ENCODE data around the gene PAGE4.

Gene PAGE4

GRCh38 chrX:49842621-49843020, 13.5 kb downstream of the PAGE4 start:
- no peaks in the 10 kb centered on the region for H3K9me3 ChIP-seq (ENCODE audit: severe bottlenecking)
- H3K27me3 ChIP-seq (ENCODE audit: insufficient read depth, poor library complexity, severe bottlenecking): no peaks in the 10 kb centered on the region
- no peaks in the 10 kb centered on the region for H3K4me1 ChIP-seq (ENCODE audit: insufficient read depth, poor library complexity, severe bottlenecking)
- ATAC-seq (ENCODE audit: low read depth) (no peak), DNase-seq (ENCODE audit: low spot score) (no peak)
- H3K36me3 ChIP-seq (ENCODE audit: low read depth): no peaks in the 10 kb centered on the region
- no peak overlapping the region for H3K4me3 ChIP-seq (ENCODE audit: severe bottlenecking)
- no peak for TF ChIP-seq CTCF (IDR thresholded peaks at IDR 0.05; ENCODE audit: poor library complexity, severe bottlenecking)
- H3K27ac ChIP-seq (ENCODE audit: poor library complexity, severe bottlenecking): no peak overlapping the region

- Histone ChIP-seq H3K4me1 (ENCODE audit: insufficient read depth, poor library complexity, severe bottlenecking) (no peaks in the 10 kb centered on the region), H3K36me3 (ENCODE audit: low read depth) (no peaks in the 10 kb centered on the region), H3K27me3 (ENCODE audit: insufficient read depth, poor library complexity, severe bottlenecking) (no peaks in the 10 kb centered on the region), H3K27ac (ENCODE audit: poor library complexity, severe bottlenecking) (no peak overlapping the region), H3K9me3 (ENCODE audit: severe bottlenecking) (no peaks in the 10 kb centered on the region), H3K4me3 (ENCODE audit: severe bottlenecking) (no peak overlapping the region)
- no peak for ATAC-seq (ENCODE audit: low read depth)
- no peak for DNase-seq (ENCODE audit: low spot score)
- TF ChIP-seq CTCF (IDR thresholded peaks at IDR 0.05; ENCODE audit: poor library complexity, severe bottlenecking): no peak
Measured at GRCh38 chrX:49844611-49845010, 15.5 kb downstream of the PAGE4 start.

GRCh38 chrX:49845701-49846403, 16.7 kb downstream of the PAGE4 start:
- TF ChIP-seq CTCF (IDR thresholded peaks at IDR 0.05; ENCODE audit: poor library complexity, severe bottlenecking): no peak
- H3K27ac ChIP-seq (ENCODE audit: poor library complexity, severe bottlenecking): no peak overlapping the region
- H3K9me3 ChIP-seq (ENCODE audit: severe bottlenecking): no peaks in the 10 kb centered on the region
- no peak for DNase-seq (ENCODE audit: low spot score)
- H3K4me3 ChIP-seq (ENCODE audit: severe bottlenecking): no peak overlapping the region
- ATAC-seq (ENCODE audit: low read depth): no peak
- no peaks in the 10 kb centered on the region for H3K4me1 ChIP-seq (ENCODE audit: insufficient read depth, poor library complexity, severe bottlenecking)
- H3K27me3 ChIP-seq (ENCODE audit: insufficient read depth, poor library complexity, severe bottlenecking): no peaks in the 10 kb centered on the region
- H3K36me3 ChIP-seq (ENCODE audit: low read depth): no peaks in the 10 kb centered on the region

- no peaks in the 10 kb centered on the region for H3K27me3 ChIP-seq (ENCODE audit: insufficient read depth, poor library complexity, severe bottlenecking)
- ATAC-seq (ENCODE audit: low read depth) (no peak), DNase-seq (ENCODE audit: low spot score) (no peak)
- H3K4me3 ChIP-seq (ENCODE audit: severe bottlenecking): no peak overlapping the region
- H3K9me3 ChIP-seq (ENCODE audit: severe bottlenecking): no peaks in the 10 kb centered on the region
- no peak overlapping the region for H3K27ac ChIP-seq (ENCODE audit: poor library complexity, severe bottlenecking)
- no peaks in the 10 kb centered on the region for H3K36me3 ChIP-seq (ENCODE audit: low read depth)
- H3K4me1 ChIP-seq (ENCODE audit: insufficient read depth, poor library complexity, severe bottlenecking): no peaks in the 10 kb centered on the region
- TF ChIP-seq CTCF (IDR thresholded peaks at IDR 0.05; ENCODE audit: poor library complexity, severe bottlenecking): no peak
Measured at GRCh38 chrX:49846522-49846921, 17.4 kb downstream of the PAGE4 start.

GRCh38 chrX:49848275-49848674, 19.2 kb downstream of the PAGE4 start:
- no peak for TF ChIP-seq CTCF (IDR thresholded peaks at IDR 0.05; ENCODE audit: poor library complexity, severe bottlenecking)
- no peaks in the 10 kb centered on the region for H3K4me1 ChIP-seq (ENCODE audit: insufficient read depth, poor library complexity, severe bottlenecking)
- DNase-seq (ENCODE audit: low spot score) (no peak), ATAC-seq (ENCODE audit: low read depth) (no peak)
- H3K27ac ChIP-seq (ENCODE audit: poor library complexity, severe bottlenecking): no peak overlapping the region
- no peaks in the 10 kb centered on the region for H3K9me3 ChIP-seq (ENCODE audit: severe bottlenecking)
- no peak overlapping the region for H3K4me3 ChIP-seq (ENCODE audit: severe bottlenecking)
- H3K36me3 ChIP-seq (ENCODE audit: low read depth): no peaks in the 10 kb centered on the region
- H3K27me3 ChIP-seq (ENCODE audit: insufficient read depth, poor library complexity, severe bottlenecking): no peaks in the 10 kb centered on the region

Data from RWPE2 (cell line).